ENCODE results near the gene DOCK3.

DOCK3 gene, protein sequence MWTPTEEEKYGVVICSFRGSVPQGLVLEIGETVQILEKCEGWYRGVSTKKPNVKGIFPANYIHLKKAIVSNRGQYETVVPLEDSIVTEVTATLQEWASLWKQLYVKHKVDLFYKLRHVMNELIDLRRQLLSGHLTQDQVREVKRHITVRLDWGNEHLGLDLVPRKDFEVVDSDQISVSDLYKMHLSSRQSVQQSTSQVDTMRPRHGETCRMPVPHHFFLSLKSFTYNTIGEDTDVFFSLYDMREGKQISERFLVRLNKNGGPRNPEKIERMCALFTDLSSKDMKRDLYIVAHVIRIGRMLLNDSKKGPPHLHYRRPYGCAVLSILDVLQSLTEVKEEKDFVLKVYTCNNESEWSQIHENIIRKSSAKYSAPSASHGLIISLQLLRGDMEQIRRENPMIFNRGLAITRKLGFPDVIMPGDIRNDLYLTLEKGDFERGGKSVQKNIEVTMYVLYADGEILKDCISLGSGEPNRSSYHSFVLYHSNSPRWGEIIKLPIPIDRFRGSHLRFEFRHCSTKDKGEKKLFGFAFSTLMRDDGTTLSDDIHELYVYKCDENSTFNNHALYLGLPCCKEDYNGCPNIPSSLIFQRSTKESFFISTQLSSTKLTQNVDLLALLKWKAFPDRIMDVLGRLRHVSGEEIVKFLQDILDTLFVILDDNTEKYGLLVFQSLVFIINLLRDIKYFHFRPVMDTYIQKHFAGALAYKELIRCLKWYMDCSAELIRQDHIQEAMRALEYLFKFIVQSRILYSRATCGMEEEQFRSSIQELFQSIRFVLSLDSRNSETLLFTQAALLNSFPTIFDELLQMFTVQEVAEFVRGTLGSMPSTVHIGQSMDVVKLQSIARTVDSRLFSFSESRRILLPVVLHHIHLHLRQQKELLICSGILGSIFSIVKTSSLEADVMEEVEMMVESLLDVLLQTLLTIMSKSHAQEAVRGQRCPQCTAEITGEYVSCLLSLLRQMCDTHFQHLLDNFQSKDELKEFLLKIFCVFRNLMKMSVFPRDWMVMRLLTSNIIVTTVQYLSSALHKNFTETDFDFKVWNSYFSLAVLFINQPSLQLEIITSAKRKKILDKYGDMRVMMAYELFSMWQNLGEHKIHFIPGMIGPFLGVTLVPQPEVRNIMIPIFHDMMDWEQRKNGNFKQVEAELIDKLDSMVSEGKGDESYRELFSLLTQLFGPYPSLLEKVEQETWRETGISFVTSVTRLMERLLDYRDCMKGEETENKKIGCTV (N-terminal part only)
- 8.3 to 12.0 (median 9.6) reads per million in 3 experiments for total RNA-seq

DNA sequence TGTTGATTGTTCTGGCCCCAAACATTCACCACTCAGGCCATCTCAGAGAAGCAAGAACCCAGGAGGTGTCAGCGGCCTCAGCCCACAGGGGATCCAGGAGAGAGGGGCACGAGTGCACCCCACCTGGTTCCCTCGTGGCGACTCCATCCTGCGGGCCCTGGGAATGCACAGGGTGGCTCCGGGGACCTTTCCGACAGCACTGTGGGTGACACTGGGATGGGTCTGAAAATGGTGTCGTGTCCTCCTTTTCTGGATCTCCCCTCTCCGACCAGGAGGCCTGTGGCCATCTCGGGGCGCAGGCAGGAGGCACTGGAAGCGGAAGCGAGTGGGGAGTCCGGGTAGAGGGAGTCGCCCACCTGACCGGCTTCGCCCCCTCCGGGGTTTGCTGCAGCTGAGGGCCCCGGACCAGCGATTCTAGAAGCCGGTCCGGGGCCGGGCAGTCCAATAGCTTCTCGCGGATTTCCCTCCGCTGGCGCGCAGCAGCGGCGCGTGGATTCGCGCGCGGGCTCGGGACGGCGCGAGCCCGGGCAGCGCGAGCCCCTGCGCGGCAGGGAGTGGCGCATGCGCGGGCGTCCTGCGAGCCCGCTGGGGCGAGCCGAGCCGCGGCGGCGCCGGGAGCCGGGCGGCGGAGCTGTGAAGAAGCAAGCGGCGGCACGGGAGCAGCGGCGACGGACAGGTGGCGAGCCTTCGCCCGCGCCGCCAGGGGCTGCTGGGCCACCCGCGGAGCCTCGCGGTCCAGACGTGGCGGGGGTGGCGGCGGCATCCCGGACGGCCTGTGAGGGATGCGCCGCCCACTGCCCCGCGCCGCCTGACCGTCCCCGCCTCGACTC, at the start of gene DOCK3:
TSS of gene DOCK3 (plus strand) at position 579 of the 830 bp plus-strand sequence. CDS start 337 bp downstream, outside the sequence.
- peak; percentile 64 for DNase-seq

DNA sequence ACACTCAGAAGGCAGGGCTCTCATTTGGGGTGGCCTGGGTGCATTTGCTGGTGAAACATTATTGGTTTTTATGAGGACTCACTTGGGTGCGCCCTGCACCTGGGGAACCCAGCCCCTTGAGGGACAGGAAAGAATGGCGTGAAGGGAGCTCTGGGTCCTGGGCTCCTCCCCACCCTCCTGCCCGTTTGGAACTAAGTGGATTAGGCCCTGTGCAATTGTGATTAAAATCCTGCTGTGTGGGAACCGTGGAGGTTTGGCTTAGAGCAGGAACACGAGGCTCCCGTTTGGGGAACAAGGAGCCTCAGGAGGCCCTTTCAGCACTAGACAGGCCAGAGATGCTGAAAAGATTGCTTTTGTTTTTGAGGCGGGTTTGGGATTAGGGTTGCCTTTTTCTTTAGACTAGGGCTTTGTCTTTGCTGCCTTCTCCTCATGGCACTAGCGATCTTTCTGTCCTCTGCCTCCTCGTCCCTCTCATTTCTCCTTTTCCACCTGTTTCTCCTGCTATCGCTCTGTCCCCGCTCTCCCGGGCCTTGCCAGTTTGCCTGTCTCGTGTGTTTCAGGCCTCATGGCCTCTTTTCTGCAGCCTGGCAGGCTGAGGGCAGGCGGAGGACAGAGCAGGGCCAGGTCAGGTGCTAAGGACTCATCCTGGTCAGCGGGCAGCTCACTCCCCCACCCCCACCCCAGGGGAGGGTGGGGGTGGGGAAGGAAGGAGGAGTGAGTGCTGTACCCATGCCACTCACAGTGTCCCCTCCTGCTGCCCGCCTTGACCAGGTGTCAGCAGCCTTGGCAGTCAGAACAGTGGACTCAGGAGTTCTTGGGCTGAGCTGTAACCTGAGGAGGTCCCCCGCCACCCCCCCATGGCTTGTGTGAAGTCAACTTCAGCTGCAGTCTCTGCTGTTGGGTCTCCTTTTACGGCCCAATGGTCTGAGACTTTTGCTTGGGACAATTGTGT, 49.2 kb upstream of the DOCK3 start:
- no peak for DNase-seq

DNA sequence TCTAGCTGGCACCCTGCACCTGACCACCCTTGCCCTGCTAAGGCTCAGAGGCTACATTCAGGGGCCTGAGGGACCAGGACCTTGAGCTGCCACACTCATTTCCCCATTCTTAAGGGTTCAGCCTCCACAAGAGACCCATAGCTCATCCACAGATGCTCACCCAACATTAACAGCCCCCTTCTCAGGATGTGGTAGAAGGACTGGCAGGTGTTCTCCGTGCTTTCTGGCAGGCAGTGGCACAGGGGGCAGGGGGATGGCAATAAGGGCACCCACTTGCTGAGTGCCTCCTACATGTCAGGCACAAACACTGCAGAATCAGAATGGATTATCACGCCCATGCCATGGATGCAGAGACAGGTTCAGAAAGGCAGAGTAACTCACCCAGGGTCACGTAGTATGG, 48.3 kb upstream of the DOCK3 start:
- no peak for DNase-seq

DNA sequence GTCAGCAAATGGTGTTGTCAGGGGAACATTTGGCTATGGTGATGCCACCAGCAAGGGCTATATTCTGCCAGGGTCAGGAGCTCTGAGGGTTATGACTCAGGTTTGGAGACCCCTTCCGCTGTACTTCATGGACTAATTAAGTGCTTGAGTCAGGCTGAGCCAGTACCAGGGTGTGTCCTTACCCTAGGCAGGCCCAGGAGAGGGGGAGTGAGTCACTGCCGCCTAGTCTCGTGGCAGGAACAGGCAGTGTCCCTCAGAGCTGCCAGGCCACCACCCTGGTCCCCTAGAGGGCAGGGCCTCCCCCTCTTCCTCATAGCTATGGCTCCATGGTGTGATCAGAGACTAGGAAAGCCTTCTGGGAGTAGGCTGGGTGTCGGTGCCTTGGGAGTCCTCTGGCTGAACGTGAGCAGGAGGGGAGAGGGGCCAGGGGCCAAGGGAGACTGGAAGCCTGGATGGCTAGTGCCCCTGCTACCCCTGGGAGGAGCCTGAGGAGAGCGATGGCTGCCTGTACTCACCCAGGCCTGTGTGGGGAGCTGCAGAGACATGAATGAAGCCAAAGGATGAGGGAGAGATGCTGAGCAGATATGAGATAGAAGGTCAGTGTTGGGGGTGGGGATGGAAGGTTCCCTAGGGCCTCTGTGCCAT, 47.2 kb upstream of the DOCK3 start:
- no peak for DNase-seq

DNA sequence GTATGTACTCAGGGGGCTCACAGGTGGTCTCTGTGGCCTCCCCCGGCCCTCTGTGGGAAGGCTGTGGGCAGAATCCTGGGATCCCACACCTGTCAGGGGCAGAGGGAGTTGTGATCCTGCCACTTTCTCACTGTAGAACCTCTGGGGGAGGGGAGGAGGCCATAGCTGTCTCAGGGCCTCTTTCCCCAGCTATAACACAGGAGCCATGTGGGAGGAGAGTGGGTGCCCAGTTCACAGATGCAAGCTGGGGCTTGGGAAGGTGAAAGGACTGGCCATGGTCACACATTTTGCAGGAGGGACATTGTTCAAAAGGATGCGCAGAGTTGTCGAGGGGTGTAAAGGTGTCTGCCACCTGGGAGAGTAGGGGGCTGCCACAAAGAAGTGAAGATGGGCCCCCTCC, 46.1 kb upstream of the DOCK3 start:
- no peak for DNase-seq

DNA sequence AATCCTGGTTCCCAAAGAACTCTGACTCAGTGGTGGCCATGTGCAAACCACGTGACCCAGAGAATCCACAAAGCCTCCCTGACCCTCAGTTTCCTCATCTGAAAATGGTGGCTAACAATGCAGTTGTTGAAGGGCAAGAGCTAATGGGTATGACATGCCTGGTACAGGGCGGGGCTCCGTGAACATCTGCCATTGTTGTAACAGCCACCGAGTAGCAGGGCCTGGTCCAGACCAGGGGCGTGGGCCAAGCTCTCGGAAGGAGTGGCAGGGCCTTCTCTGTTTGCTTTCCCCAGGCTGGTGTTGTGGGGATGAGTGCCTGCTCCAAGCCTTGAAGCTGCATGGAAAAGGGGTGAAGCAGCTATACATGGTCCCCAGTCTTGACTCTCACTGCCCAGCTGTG, 44.3 kb upstream of the DOCK3 start:
- DNase-seq, result no peak

DNA sequence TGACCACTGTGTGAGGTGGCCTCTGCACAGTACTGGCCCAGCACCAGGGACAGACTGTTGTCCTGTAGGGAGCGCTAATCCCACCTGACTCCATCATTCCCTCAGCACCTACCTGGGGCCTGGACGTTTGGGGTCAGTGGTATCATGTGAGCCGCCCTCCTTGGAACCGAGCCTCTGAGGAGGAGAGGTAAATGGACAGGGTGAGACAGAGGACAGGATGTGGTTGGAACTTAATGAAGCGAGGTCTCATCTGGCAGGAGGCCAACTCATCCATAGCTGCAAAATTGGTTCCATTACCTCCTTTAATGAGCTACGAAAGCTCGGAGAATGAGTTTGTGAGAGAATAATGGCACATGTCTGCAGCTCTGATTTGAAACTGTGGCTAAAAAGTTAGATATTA, 43.9 kb upstream of the DOCK3 start:
- DNase-seq, result no peak

DNA sequence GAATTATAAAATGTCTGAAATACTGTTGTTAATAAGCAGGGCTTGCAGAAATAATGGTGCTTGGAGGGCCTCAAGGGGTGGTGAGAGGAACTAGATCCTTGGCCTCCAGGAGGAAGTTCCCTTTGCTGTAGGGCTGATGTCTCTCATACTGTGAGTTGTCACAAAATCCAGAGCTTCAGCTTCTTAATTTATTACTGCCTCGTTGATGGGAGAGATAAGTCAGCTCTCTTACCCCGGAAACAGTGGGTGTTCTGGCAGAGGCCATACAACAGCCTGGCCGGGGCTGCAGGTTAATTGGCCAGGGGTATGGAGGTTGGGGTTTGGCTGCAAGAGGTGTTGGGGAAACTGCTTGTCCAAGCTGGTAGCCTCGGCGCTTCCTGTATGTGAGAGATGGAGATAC, 42.3 kb upstream of the DOCK3 start:
- DNase-seq, result no peak

DNA sequence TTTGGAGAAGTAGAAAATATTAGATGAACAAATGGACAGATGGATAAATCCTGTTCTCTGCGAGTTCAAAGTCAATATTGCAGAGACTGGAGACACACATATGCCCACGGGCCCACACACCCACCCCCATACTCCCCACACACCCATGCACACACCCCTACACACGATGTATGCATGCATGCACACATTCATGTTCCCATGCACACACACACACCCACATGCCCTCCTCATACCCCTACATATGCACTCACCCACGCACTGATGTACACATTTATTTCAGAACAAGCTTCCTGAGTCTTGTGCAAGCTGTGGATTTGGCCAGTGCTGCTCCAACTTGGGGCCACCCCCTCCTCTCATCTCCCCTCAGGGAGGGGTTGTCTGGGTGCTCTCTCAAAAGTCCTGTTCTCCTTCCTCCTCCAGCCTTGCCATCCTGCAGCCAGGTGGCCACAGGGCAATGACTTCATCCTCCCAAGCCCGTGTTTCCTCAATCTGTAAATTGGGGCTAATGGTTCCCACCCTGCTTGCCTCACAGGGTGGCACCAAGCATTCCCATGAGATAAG, 41.4 kb upstream of the DOCK3 start:
- no peak for DNase-seq

DNA sequence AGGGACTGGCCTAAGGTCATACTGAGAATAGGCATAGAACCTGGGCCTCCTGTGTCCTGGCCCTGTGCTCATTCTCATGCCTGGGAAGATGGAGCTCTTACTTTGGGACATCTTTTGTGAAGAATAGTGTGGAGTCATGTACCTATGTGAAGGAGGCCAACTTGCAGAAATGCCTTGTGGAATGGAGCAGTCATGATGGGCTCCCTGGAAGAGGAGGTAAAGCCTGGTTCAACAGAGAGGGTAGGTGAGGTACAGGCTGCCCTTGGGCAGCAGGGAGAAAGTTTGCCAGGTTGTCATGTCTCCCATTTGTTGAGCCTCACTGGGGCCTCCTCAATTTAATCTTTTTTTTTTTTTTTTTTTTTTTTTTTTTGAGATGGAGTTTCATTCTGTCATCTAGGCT, 39.7 kb upstream of the DOCK3 start:
- no peak for DNase-seq

DNA sequence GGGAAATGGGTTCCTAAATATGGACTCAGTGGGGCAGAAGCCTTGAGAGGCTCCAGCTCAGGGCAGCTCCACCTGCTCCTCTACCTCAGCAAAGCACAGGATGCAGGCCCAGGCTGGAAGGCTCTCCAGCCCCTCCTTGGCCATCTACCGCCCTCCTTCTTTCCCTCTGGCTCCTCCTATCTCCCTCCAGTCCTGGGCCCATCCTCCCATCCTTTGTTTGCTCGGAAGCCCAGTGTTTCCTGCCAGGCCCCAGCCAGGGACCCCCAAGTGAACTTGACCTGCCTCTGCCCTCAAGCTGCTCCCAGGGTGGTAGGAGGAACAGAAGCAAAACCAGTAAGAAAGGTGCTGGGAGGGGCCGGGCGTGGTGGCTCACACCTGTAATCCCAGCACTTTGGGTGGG, 37.7 kb upstream of the DOCK3 start:
- DNase-seq, result no peak

DNA sequence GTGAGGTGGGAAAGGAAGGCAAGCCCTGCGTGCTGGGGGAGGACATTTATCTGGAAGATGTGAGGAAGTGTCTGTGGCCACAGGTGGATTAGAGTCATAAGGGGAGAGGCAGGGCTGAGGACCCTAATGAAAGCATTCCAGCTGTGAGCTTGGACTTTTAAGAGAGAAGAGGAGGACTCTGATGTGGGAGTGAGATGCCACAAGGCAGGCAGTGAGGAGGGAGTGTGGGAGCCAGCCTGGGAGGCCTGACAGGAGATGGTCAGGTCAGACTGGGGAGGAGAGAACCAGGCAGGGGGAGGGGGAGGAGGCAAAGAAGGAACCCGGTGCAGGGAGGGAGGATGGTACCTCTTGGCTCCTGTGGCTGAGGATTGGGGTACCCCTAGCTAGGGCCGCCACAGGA, 36.8 kb upstream of the DOCK3 start:
- DNase-seq, result no peak

DNA sequence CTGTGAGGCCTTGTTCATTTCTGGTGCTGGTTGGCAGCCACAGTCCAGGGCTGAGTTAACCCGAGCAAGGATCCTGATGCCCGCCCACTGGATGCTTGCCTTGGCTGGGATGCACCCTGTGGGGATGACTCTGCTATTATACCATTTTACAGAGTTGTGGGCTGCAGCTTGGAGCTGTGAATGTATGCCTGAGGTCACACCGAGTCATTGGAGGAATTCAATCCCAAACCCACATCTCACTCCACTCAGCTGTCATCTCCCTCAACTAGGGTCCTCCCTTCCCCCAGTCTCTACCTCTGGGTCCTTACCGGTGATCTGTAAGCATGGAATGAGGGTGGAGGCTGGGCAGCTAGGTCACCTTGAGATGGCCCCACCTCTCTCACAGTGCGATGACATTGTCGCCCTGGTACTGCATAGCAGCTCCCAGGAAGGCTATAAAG, 35.7 kb upstream of the DOCK3 start:
- no peak for DNase-seq

DNA sequence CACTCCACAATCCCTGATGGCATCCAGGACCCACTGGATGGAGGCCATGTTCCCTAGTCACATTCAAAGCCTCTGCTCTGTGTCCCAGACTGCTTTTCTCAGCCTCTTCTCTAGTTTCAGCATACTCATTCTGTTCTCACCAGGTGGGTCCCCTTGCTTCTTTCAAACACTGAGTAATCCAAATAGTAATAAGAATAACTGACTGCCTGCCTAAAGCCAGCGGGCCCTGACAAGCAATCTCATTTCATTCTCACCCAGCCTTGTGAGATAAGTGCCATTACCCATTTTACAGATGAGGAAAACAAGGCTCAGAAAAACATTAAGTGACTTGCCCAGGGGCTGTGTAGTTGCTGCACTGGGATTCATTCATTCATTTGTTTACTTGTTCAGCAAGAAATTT, 32.3 kb upstream of the DOCK3 start:
- DNase-seq, result no peak

DNA sequence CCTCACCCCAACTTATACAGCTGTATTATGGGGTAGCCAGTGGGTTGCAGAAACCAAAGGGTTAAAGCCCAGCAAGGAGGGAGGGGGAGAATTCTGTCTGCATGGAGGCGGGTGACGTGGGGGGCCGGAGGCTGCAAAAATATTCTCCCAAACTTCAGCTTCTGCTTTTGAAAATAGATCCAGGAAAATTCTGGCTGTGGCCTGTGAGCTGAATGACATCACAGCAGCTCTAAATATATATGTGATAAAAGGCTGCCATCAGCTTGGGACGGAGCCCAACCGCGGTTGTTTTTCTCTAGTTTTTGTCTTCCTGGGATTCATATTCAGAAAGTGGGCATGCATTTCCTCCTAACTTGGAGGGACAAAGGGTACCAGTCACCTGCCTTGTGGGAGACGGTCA, 30.2 kb upstream of the DOCK3 start:
- no peak for DNase-seq

DNA sequence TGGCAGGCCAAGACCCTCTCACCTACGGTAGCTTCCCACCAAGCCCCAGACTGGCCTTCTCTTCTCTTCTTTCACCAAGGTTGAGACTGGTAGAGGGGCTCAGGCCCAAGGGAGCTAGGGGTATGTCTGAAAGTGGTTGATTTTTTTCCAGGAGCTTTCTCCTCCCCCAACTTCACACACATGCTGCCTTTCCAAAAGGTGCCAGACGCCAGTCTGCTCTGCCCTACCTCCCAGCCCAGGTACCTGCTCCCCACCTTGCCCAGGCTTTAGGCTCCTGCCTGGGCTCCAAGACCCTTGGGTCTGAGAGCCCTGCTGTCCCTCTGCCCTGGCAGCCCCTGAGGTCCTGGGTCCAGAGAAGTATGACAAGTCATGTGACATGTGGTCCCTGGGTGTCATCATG, 29.3 kb upstream of the DOCK3 start:
- DNase-seq, result no peak

DNA sequence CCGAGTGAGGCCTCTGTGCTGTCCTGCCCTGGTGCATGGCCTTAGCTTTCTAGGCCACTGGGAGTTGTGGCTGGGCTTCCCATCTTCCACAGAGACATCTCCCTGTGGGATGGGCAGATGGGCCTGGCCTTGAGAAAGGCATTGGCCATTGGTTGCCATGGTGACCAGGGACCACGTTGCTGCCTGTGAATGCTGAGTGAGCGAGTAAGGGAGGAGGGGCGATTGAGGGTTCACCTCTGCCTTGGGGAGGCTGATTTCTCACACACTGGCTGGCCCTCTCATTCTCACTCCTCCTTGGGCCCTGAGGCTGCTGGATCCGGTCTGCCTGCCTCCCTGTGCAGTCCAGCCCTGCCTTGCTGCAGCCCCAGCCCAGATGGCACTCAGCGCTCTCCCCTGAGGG, 26.4 kb upstream of the DOCK3 start:
- no peak for DNase-seq

DNA sequence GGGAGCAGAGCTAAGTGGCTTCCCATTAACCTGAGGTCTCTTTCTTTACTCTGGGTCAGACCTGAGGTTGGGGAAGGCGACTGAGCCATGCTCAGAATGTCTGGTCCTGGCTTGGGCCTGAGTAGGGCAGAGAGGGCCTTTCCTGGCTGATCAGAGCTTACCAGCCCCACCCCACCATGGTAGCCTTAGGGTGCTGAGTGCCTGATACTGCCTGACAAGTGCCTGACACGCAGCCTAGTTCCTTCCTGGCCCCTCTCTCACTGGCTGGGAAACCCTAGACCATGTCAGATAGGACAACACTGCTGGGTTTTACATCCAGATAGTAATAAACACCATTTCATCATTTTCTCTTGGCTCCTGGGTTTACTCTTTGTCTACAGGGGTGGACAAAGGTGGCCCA, 25.8 kb upstream of the DOCK3 start:
- DNase-seq, result no peak

DNA sequence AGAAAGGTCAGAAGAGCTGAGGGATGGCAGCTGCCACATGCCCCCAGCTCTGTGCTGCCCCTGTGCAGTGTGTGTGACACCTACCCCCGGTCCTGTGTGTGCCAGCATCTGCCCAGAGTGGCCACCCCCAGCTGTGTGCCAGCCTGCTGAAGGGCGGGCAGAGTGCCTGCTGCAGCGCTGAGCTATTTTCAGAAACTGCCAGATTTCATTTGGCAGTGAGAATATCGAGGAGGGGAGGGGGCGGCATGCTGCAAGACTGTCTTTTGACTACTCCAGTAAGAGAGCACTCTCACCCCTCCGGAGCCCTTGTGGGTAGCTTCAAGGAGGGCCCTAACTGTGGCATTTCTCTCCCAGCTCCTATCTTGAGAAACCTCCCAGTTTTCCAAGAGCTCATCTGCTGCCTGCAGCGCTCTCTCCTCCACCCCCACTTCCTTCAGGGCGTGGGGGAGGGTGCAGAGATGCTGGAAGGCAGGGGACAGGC, 25.2 kb upstream of the DOCK3 start:
- no peak for DNase-seq

DNA sequence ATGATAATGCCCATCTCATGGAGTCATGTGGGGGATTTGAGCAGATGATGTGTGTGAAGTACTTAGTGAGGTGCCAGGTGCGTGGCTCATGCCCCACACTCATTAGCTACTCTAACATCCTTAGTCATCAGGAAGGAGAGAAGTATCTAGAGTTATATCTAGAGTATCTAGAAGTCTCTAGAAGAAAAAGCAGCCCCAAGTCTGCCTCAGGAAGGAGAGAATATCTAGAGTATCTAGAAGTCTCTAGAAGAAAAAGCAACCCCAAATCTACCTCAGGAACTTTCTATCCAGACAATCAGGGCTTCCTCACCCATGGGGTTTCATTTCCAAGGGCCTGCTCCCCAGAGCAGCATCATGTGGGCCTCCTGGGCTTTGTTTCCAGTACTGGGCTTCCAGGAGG, 24.7 kb upstream of the DOCK3 start:
- no peak for DNase-seq

Measured in central memory CD4-positive, alpha-beta T cell (primary cell).